T-helper 22 cell (primary cell): ENCODE data around the gene STOML1.
"Not testable (repeated sequence)": the region's sequence is repeated elsewhere in the genome, so short reads cannot be mapped to it uniquely, and the experiment has no call there.

Source experiments
- DNase-seq: peaks from one replicate; pipeline ENCODE4 v3.0.0-alpha.2; 2020; ENCODE audit warnings: low read depth

STOML1 gene

DNA sequence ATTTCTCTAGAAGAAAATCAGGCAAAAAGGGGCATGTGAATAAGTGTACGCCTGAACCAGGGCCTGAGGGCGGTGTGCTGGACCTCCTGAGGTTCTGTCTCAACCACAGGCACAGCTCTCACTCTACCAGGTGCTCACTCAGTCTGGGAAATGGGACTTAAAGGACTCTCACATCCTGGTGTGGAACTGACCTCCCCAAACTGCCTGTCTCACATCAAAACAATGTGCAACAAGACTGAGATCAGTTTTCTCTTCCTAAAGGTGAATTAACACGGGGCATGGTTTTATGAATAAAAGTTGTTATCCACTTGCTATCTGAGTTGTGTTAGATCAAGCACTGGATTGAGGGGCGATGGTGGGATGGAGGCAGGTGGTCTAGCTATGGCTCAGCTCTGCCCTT is 4.8 kb downstream of the STOML1 start:
- DNase-seq = no peak

GRCh38 chr15:73986776-73987056 is 5.4 kb downstream of the STOML1 start:
- DNase-seq = no peak

GRCh38 chr15:73986055-73986775 is 5.9 kb downstream of the STOML1 start:
- no peak for DNase-seq

DNA sequence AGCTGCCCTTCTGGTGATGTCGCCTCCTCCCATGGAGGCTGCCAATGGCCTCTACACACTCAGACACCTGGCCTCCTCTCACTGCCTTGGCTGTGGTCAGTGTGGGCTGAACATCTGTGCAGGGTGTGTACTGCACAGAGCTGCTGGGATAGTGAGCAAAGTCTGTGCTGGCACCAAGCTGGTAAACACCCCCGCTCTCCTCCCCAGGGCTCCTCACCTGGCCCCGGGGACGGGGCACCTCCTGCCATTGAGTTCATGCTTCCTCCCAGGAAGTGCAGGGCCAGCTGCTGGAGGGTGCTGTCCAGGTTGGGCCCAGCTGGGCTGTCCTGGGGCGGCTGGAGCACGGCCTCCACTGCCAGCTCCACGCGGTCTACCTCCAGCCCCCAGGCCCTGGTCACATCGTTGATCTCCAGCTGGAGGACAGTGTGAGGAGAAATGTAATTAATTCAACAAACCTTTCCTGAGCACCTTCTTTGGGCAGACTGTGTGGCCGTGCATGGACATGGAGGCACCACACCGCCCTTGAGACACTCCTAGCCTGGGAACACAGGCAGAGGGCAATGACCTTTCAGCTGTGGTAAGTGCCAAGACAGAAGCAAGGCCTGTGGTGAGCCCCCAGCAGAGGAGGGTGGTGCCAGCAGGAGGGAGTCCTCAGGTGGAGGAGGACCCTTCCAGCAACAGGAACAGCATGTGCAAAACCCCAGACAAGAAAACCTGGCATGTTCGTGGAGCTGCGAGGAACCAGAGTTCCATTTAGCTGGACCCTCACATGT is 6.8 kb downstream of the STOML1 start:
- no peak for DNase-seq

- DNase-seq = no peak
Observed at GRCh38 chr15:73984208-73984979, 7.7 kb downstream of the STOML1 start.

GRCh38 chr15:73983773-73984172 is 8.3 kb downstream of the STOML1 start:
- DNase-seq = no peak

DNA sequence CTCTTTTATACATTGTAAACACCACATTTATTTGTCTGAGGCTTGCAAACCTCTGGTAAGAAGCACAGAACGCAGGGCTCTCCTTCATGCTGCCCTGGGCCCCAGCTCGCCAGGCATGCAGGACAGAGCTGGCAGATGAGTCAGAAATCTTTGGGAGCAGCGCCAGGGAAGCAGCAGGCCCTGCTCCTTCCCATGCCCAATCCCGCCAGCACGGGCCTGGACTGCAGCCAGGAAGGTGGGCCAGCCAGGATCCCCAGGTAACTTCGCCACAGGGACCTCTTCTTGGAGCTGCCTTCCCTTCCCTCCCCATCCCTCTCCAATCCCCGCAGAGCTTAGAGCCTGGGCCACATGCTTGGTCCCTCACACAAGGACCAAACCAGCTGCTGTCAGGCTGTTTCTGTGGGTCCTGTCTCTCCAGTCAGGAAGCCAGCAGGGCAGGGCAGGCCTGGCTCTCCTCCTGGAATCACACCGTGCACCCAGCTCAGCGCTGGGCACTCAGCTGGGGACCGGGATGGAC is 8.8 kb downstream of the STOML1 start:
- DNase-seq = no peak

GRCh38 chr15:73982222-73982962 is 9.7 kb downstream of the STOML1 start:
- DNase-seq = no peak

DNA sequence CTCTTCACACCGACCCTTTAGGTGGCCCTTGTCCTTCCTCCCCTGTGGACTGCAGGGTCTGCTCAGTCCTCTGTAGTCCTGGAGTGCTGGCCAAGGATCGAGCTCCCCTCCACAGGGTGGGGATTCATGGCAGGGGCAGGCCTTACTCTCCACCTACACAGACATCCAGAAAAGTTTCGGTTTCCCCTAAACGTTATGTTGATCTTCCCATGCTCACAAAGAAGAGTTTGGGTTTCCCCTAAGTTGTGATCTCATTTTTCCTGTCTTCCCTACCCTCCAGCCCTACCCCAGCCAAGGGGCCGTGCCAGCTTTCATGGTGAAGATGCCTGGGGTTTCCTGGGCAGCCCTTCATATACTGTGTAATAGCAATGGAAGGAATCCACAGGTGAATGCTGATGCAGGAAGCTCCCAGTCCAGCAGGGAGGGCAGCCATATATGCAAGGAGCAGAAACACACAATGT is 10.3 kb downstream of the STOML1 start:
- DNase-seq = no peak

DNA sequence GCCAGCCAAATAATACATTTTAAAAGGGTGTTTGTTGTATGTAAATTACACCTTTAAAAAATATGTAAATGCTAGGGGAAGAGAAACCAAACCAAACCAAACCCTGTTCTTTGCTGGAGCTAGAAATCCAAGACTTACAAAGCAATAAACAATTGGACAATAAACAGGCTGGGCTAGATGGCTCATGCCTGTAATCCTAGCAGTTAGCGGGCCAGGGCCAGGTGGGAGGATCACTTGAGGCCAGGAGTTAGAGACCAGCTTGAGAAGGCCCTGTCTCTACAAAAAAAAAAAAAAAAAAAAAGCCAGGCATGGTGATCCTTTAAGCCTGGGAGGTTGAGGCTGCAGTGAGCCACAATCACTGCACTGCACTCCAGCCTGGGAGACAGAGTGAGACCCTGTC is 12.5 kb downstream of the STOML1 start:
- no peak for DNase-seq

GRCh38 chr15:73978896-73979295 is 13.2 kb downstream of the STOML1 start:
- no peak for DNase-seq

DNA sequence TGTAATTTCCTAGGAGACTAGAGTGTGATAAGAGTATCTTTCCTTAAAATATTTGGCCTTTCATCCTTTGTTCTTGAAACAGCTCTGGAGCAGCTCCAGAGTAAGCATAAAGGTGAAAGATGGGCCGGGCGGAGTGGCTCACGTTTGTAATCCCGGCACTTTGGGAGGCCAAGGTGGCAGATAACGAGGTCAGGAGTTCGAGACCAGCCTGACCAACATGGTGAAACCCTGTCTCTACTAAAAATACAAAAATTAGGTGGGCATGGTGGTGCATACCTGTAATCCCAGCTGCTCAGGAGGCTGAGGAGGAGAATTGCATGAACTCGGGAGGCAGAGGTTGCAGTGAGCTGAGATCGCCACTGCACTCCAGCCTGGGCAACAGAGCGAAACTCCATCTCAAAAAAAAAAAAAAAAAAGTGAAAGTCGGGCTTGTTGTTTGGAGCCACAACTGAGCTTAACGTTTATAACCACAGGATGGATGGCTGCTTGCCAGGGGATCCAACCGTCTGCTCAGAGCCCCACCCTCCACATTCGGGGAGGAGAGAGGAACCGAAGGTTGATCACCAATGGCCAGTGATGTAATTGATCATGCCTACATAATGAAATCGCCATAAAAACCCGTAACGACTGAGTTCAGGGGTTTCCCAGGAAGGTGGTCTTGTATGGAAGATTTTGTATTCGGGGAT is 16.5 kb downstream of the STOML1 start:
- DNase-seq = not testable (repeated sequence)

- not testable (repeated sequence) for DNase-seq
Observed at GRCh38 chr15:73973683-73974200, 18.4 kb downstream of the STOML1 start.

GRCh38 chr15:73972984-73973682 is 19.0 kb downstream of the STOML1 start:
- peak; percentile 41 for DNase-seq

DNA sequence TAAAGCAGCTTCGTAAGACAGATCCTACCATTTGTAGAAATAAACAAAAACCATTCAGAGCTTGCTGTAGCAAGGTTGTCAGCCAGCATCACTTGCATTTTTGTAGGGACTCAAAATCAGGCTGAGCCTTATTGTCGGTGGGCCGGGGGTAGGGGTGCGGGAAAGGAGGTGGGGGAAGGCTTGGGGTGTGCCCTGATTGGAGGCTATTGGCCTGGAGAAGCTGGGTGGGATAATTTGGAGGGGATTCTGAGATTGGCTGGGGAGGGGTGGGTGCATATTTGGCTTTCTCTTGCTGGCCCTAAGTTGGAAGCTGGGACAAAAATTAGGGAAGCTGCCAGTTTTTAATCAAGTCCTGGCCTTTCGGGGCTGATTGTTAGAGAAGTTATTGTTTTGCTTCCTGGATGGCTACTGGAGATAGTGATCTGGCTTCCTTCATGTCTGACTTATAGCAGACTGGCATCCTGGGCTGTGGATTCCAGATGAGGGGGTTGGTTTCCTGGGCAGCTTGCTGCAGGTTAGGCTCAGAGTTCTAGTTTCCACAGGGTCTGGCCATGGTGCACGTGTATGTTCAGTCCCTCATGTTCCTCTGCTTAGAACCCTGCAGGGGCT is 22.8 kb downstream of the STOML1 start:
- no peak for DNase-seq

GRCh38 chr15:73968461-73968860 is 23.6 kb downstream of the STOML1 start:
- no peak for DNase-seq

- DNase-seq = no peak
Observed at GRCh38 chr15:73965758-73966113, 26.4 kb downstream of the STOML1 start.

GRCh38 chr15:73965094-73965757 is 26.9 kb downstream of the STOML1 start:
- no peak for DNase-seq

DNA sequence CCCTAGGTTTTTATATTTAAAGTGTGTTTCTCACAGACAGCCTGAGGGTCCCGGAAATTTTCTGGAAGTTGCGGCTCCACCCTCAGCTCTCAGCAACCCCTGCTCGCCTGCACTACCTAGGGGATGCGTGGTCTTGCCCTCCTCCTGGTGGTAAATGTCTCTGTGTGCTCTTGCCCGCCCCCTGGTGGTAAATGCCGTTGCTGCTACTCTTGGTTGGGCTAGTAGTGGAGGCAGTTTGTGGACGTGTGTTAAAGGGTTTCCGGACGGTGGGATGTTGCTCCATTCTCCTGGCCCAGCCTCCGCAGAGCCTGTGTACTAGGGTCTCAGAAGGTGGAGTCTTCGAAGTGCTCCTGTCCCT is 27.4 kb downstream of the STOML1 start:
- peak; percentile 64 for DNase-seq

- DNase-seq = no peak
Observed at GRCh38 chr15:73962433-73962832, 29.7 kb downstream of the STOML1 start.
